Measurements from ENCODE around the gene PICK1.
"Not testable (repeated sequence)": the region's sequence is repeated elsewhere in the genome, so short reads cannot be mapped to it uniquely, and the experiment has no call there.

Gene PICK1

GRCh38 chr22:38072322-38073149 is 15.3 kb downstream of the PICK1 start:
- Mint-ChIP-seq H3K36me3 (ENCODE audit: low read depth) (no peaks in the 10 kb centered on the region), H3K27ac (no peak overlapping the region), H3K4me3 (no peak overlapping the region), H3K4me1 (ENCODE audit: low read depth) (no peaks in the 10 kb centered on the region), H3K9me3 (no peaks in the 10 kb centered on the region), H3K27me3 (ENCODE audit: low read depth) (no peaks in the 10 kb centered on the region)
- DNase-seq (ENCODE audit: low spot score) = no peak

DNA sequence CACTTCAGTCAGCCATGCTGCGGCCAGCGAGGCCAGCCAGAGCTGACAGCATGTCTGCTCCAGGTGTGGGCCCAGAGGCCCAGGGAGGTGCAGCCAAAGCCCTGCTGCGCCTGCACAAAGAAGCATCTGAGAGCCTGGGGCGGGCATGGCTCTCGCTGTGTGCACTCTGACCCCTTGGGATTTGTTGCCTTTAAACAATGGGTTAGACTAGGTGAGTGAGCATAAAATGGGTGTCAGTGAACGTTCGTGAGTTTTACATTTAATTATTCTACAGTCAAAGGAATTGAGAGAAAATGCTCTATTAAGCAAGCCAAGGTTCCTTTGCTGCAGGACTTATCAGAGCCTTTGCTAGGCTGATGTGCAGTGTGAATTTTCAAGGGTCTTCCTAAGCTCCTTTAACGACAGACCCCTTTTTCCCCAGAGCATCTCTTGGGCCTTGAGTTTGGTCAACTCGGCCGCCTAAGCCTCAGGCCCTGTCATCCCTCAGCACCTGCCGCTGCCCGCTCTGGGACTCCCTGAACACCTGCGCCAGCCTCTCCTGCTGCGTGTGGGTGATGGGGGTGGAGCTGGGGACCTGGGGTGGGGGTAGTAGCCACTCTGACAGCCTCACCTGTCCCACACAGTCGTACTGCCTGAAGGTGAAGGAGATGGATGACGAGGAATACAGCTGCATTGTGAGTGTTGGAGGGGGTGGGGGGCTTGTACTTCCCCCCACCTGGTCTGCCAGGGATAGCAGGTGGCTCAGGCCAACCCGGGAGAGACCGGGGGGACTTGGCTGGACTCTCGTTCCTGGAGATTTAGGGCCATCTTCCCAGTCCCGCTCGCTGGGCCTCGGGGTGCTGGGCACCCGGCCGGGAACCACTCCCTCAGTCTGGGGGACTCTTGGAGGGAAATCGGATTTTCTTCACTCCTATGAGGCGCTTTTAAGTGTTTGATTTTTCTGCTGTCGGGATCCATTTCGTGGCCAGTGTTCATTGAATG is 16.2 kb downstream of the PICK1 start:
- H3K36me3 Mint-ChIP-seq (ENCODE audit: low read depth) = no peaks in the 10 kb centered on the region
- H3K9me3 Mint-ChIP-seq = no peaks in the 10 kb centered on the region
- H3K27ac Mint-ChIP-seq = no peak overlapping the region
- no peak for DNase-seq (ENCODE audit: low spot score)
- no peak overlapping the region for H3K4me3 Mint-ChIP-seq
- H3K27me3 Mint-ChIP-seq (ENCODE audit: low read depth) = no peaks in the 10 kb centered on the region
- H3K4me1 Mint-ChIP-seq (ENCODE audit: low read depth) = no peaks in the 10 kb centered on the region

DNA sequence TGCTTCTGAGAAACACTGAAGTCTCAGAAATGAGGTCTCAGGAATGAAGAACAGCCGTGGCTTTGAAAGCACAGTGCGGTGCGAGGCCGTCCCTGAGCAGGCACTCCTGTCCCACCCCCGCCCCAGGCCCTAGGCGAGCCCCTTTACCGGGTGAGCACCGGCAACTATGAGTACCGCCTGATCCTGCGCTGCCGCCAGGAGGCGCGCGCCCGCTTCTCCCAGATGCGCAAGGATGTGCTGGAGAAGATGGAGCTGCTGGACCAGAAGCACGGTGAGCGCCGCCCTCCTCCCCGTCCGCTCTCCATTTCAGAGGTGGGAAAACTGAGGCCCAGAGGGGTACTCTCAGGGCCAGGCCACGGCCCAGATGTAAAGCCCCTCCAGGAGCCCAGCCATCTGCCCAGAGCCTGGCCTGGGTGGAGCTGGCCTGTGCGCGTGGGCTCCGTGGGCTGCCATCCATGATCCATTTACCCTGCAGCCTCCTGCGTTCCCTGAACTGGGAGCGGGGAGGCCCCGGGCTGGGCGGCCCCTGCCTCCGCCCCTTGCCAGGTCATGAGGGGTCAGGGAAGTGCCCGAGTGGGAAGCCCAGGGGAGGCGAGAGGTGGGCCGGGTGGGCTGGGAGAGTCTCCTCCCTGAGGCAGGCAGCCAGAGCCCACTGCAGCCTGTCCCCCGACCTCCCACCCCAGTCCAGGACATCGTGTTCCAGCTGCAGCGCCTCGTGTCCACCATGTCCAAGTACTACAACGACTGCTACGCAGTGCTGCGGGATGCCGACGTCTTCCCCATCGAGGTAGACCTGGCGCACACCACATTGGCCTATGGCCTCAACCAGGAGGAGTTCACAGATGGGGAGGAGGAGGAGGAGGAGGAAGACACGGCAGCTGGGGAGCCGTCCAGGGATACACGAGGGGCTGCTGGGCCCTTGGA is 17.2 kb downstream of the PICK1 start:
- no peak overlapping the region for H3K4me3 Mint-ChIP-seq
- no peaks in the 10 kb centered on the region for H3K36me3 Mint-ChIP-seq (ENCODE audit: low read depth)
- H3K27ac Mint-ChIP-seq = no peak overlapping the region
- H3K27me3 Mint-ChIP-seq (ENCODE audit: low read depth) = peaks cover 3% of the 10 kb centered on the region
- H3K9me3 Mint-ChIP-seq = no peaks in the 10 kb centered on the region
- no peaks in the 10 kb centered on the region for H3K4me1 Mint-ChIP-seq (ENCODE audit: low read depth)
- DNase-seq (ENCODE audit: low spot score) = no peak

DNA sequence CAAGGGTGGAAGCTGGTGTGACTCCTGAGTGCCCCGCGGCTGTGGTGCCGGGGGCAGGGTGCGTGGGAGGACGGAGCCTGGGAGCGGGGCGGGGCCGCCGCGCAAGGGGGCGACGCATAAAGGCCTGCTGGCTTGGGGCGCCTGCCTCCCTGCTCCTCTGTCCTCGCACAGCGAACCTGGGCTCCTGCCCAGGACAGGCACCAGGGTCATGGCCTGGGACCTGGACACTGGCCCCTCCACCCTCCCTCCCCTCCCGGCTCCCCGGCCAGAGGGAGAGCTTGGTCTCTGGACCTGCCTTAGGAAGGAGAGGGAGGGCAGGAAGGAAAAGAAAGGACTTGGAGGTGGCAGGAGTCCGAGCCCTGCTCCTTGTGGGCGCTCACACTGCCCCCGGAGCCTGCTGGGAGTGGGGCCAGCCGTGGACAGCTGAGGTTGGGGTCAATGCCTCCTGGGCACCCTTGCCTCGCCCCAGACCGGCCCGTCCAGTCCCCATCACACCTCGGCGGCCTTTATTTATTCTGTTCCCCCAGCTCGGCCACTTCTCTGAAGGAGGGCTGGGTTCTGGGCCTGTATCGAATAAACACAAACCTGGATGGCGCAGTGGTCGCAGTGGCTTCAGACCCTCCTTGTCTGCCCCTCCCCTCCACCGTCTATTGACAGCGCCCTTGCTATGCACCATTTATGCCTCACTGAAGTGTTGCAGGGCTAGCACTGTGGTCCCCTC is 18.1 kb downstream of the PICK1 start:
- Mint-ChIP-seq H3K4me3 (no peak overlapping the region), H3K27me3 (ENCODE audit: low read depth) (peaks cover 11% of the 10 kb centered on the region), H3K36me3 (ENCODE audit: low read depth) (no peaks in the 10 kb centered on the region), H3K27ac (no peak overlapping the region), H3K9me3 (no peaks in the 10 kb centered on the region), H3K4me1 (ENCODE audit: low read depth) (no peaks in the 10 kb centered on the region)
- DNase-seq (ENCODE audit: low spot score) = no peak

DNA sequence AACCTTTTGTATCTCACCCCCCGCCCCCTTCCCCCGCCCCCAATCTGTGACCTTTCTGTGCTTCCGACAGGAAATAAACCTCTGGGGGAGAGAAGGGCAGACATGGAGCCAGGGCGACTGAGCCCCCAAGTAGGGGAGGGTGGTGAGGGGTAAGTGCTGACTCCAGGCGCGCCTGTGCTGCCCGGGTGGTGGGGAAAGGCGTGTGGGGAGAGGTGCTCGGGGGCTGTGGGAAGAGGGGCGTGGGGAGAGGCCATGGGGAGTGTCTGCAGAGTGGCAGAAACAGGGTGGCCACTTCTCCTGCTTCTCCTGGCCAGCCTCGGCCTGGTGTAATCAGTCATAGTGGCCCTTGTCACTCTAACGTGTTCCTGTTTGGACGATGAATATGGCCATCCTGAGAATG is 18.8 kb downstream of the PICK1 start:
- Mint-ChIP-seq H3K9me3 (no peaks in the 10 kb centered on the region), H3K27ac (no peak overlapping the region), H3K4me3 (no peak overlapping the region), H3K4me1 (ENCODE audit: low read depth) (no peaks in the 10 kb centered on the region), H3K36me3 (ENCODE audit: low read depth) (no peaks in the 10 kb centered on the region), H3K27me3 (ENCODE audit: low read depth) (peaks cover 16% of the 10 kb centered on the region)
- no peak for DNase-seq (ENCODE audit: low spot score)

GRCh38 chr22:38077096-38077495 is 19.9 kb downstream of the PICK1 start:
- H3K4me3 Mint-ChIP-seq = no peak overlapping the region
- no peak for DNase-seq (ENCODE audit: low spot score)
- no peak overlapping the region for H3K27ac Mint-ChIP-seq
- H3K27me3 Mint-ChIP-seq (ENCODE audit: low read depth) = peaks cover 21% of the 10 kb centered on the region
- no peaks in the 10 kb centered on the region for H3K4me1 Mint-ChIP-seq (ENCODE audit: low read depth)
- H3K36me3 Mint-ChIP-seq (ENCODE audit: low read depth) = no peaks in the 10 kb centered on the region
- H3K9me3 Mint-ChIP-seq = no peaks in the 10 kb centered on the region

GRCh38 chr22:38077595-38077994 is 20.4 kb downstream of the PICK1 start:
- Mint-ChIP-seq H3K36me3 (ENCODE audit: low read depth) (no peaks in the 10 kb centered on the region), H3K4me1 (ENCODE audit: low read depth) (no peaks in the 10 kb centered on the region), H3K9me3 (no peaks in the 10 kb centered on the region), H3K27ac (no peak overlapping the region), H3K27me3 (ENCODE audit: low read depth) (peaks cover 25% of the 10 kb centered on the region), H3K4me3 (no peak overlapping the region)
- DNase-seq (ENCODE audit: low spot score) = no peak

GRCh38 chr22:38078046-38078840 is 21.0 kb downstream of the PICK1 start:
- Mint-ChIP-seq H3K4me1 (ENCODE audit: low read depth) (no peaks in the 10 kb centered on the region), H3K9me3 (no peaks in the 10 kb centered on the region)

GRCh38 chr22:38079208-38079607 is 22.0 kb downstream of the PICK1 start:
- not testable (repeated sequence) for H3K4me1 Mint-ChIP-seq (ENCODE audit: low read depth); H3K27ac Mint-ChIP-seq; H3K9me3 Mint-ChIP-seq; DNase-seq (ENCODE audit: low spot score); H3K36me3 Mint-ChIP-seq (ENCODE audit: low read depth); H3K4me3 Mint-ChIP-seq
- H3K27me3 Mint-ChIP-seq (ENCODE audit: low read depth) = peaks cover 32% of the 10 kb centered on the region

More at GRCh38 chr22:38078046-38078840, 21.0 kb downstream of the PICK1 start:
- Mint-ChIP-seq H3K4me3 (no peak overlapping the region), H3K27me3 (ENCODE audit: low read depth) (peaks cover 30% of the 10 kb centered on the region), H3K36me3 (ENCODE audit: low read depth) (no peaks in the 10 kb centered on the region), H3K27ac (no peak overlapping the region)
- DNase-seq (ENCODE audit: low spot score) = no peak

GRCh38 chr22:38079804-38080203 is 22.6 kb downstream of the PICK1 start:
- no peaks in the 10 kb centered on the region for H3K9me3 Mint-ChIP-seq
- no peaks in the 10 kb centered on the region for H3K36me3 Mint-ChIP-seq (ENCODE audit: low read depth)
- no peak overlapping the region for H3K27ac Mint-ChIP-seq
- DNase-seq (ENCODE audit: low spot score) = no peak
- no peaks in the 10 kb centered on the region for H3K4me1 Mint-ChIP-seq (ENCODE audit: low read depth)
- H3K4me3 Mint-ChIP-seq = no peak overlapping the region
- peaks cover 32% of the 10 kb centered on the region for H3K27me3 Mint-ChIP-seq (ENCODE audit: low read depth)

DNA sequence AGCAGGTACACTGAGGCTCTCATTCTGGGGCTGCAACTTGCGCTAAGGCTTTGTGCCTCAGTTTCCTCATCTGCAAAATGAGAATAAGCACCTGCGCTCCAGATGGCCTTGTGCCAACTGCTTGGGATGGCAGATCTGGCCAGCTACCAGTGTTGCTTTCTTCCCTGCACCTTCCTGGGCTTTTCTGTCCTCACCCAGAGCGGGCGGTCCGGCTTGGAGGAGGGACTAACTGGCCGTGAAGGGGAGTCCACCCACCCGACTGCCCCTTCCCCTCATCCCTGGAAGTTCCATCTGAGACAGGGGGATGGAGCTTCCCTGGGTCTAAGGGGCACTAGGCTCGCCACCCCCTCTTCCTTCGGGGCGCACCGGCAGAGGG is 23.3 kb downstream of the PICK1 start:
- no peak overlapping the region for H3K27ac Mint-ChIP-seq
- no peak overlapping the region for H3K4me3 Mint-ChIP-seq
- no peaks in the 10 kb centered on the region for H3K36me3 Mint-ChIP-seq (ENCODE audit: low read depth)
- H3K27me3 Mint-ChIP-seq (ENCODE audit: low read depth) = peaks cover 32% of the 10 kb centered on the region
- no peaks in the 10 kb centered on the region for H3K9me3 Mint-ChIP-seq
- H3K4me1 Mint-ChIP-seq (ENCODE audit: low read depth) = no peaks in the 10 kb centered on the region
- no peak for DNase-seq (ENCODE audit: low spot score)

DNA sequence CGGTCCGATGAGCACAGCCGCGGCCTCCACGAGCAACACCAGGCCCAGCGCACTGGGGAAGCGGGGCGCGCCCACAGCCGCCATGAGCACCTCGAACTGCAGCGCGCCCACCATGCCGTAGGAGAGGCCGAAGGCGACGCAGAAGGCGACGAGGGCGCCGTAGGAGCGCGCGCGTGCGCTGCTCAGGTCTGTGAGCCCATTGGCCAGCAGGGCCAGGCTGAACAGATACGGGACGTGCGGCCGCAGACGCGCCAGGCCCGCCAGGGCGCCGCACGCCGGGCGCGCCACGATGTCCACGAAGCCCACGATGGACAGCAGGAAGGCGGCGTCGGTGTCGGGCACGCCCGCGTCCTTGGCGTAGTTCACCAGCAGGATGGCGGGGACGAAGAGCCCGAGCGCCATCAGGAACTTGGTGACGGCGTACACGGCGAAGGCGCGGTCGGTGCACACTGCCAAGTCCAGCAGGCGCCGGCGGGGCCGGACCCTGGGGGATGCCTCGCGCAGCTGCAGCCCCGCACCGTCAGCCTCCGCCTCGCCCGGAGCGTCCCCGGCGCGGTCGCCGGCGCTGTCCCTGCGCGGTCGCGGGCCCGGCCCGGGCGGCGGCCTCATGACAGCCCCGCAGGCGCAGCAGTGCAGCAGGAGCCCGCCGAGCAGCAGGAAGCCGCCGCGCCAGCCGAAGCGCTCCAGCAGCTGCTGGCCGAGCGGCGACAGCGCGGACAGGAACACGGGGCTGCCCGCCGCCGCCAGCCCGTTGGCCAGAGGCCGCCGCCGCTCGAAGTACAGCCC is 23.8 kb downstream of the PICK1 start:
- no peak overlapping the region for H3K27ac Mint-ChIP-seq
- no peak for DNase-seq (ENCODE audit: low spot score)
- H3K27me3 Mint-ChIP-seq (ENCODE audit: low read depth) = peaks cover 32% of the 10 kb centered on the region
- H3K4me3 Mint-ChIP-seq = no peak overlapping the region
- no peaks in the 10 kb centered on the region for H3K4me1 Mint-ChIP-seq (ENCODE audit: low read depth)
- H3K36me3 Mint-ChIP-seq (ENCODE audit: low read depth) = no peaks in the 10 kb centered on the region
- H3K9me3 Mint-ChIP-seq = no peaks in the 10 kb centered on the region

All from T-helper 2 cell treated with Interferon-gamma antibody and Interleukin-4, amounts not matched to agents 5 μg/mL and 100 μg/mL, for 36 hours (primary cell).